Mesenteric fat pad (tissue), 1 donor: ENCODE measurements around the gene HAP1. TPM values are rescaled to one million over a fixed set of nuclear protein-coding genes. Genes with fewer than 3 reads are reported as not detected.
"Not testable (repeated sequence)": the region's sequence is repeated elsewhere in the genome, so short reads cannot be mapped to it uniquely, and the experiment has no call there.

Experiments
- DNase-seq: peaks from one replicate; pipeline ENCODE4 v3.0.0-alpha.2; 2020; ENCODE audit warnings: low spot score
- total RNA-seq: library from RNA; stranded (reverse); fragmentation: NEBNext Ultra II Directional; extraction: Animal tissue kit (Norgen Biotek cat#: 25700); gene quantifications from one replicate; pipeline ENCODE4 v1.2.1, GENCODE V29; 2021
- donor health status: DM: yes; HTN: yes; CAD: no.

The HAP1 gene
- total RNA-seq, 1 donor from 2014 or later = 0.13 TPM

DNA sequence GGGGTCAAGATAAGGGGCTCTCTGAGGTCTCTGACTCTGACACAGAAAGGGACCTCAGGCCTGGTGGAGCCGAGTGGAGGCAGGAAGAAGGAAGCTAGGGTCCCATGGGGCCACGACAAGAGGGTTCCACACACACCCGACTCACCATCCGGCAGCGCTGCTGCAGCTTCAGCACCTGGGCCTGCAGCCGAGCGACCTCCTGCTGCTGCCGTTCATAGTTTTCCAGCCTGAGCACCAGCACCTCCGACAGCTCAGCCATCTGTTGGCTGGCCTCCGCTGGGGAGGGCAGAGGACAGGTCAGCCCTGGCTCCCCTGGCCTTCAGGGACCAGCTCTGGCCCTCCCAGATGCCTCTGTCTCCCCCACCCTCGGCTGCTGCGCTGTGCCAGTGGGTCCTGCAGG is 6.4 kb downstream of the HAP1 start:
- DNase-seq = no peak

DNA sequence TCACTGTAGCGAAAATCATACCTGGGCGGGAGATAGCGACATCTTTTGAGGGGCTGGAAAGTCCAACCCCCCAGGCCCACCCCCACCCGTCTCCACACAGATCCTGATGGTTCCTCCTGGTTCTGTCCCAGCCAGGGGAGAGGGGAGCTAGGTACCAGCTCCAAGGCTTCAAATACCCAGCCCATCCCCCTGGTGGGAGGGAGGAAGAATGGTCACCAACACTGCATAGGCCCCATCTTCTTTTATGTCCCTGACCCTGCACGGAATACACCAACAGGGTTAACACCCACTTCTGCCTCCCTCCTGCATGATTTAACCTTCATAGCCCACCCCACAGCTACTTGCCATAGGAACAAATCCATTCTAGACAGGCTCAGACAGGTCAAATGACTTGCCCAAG is 9.3 kb downstream of the HAP1 start:
- DNase-seq = no peak

DNA sequence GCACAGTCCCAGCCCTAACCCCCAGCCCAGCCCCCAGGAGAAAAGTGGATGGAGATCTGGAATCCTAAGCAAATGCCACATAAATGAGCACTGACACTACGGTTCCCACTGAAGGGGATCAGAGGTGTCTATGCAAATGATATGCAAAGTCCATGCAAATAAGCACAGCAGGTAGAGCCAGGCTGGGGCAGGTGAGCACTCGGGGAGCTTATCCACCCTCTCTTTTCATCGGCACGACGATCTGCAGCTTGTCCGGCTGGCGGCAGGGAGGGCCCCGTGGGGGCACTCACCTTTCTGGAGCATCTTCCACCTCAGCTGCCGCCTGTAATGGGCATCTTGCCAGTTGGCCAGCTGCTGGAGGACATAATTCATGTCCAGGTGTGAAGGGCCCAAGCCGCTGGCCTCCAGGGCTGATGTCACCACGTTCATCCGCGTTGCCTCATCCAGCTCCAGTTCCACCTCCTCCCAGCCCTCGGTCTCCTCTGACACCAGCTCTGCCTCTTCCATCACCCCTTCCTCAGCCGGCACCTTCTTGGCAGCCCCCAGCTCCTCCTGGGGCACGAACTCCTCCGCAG is 9.9 kb downstream of the HAP1 start:
- DNase-seq = no peak

DNA sequence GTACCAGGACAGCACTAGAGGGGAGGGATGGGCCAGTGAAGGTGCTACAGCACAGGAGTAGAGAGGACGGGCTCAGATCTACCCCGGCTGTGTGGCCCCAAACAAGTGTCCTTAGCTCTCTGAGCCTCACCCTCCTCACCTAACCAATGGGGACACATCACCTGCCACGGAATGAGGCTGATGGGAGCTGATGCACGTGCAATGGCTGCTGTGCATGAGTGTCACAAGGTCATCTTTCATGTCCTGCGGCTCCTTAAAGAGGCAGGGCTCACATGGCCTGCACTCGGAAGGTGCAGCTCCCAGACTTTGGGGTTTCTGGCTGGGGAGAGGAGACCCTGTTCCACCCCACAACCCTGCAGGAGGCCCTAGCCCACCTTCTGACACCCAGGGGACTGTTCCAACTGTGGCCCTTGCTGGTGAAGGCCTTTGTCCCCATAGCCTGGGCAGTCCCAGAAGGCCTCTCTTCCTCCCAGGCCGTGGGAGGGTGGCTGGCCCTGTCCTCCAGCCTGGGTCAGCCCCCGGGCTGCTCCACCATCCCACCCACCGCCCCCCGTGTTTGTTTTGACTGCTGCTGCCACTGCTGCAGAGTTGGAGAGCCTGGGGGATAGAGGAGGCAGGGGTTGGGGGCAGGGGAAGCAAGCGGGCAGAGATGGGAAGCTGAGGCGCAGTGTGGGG is 10.5 kb downstream of the HAP1 start:
- no peak for DNase-seq

DNA sequence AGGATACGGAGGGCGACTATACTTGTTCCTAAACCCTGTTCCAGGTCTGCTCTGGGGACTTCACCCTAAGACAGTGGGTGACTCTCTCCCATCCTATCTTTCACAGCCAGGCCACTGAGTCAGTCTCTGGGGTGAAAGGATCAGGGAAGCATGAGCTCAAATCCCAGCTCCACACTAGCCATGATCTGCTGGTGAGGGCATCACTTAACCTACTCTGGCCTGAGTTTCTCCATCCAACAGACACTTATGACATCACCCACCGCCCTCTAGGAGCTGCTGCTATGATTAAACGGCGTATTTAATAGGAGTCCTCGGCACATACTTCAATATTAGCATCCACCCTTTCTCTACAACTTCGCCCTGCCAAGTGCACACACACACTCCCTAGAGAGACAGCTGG is 12.2 kb downstream of the HAP1 start:
- no peak for DNase-seq

DNA sequence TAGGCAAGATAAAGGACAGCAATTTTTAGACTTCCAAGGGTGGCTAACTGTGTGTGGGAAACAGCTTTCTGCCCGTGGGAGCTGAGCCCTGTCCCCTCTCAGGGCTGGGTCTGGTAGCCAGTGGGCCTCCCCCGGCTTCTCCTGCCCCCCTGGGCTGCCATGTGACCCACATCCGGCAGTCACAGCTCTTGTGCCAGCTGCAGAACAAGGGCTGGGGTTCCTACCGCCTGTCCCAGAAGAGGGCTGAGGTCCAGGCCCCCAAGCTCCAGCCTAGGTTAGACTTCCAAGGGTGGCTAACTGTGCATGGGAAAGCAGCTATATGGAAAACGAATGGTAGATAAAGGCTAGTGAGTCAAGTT is 16.2 kb downstream of the HAP1 start:
- DNase-seq = no peak

DNA sequence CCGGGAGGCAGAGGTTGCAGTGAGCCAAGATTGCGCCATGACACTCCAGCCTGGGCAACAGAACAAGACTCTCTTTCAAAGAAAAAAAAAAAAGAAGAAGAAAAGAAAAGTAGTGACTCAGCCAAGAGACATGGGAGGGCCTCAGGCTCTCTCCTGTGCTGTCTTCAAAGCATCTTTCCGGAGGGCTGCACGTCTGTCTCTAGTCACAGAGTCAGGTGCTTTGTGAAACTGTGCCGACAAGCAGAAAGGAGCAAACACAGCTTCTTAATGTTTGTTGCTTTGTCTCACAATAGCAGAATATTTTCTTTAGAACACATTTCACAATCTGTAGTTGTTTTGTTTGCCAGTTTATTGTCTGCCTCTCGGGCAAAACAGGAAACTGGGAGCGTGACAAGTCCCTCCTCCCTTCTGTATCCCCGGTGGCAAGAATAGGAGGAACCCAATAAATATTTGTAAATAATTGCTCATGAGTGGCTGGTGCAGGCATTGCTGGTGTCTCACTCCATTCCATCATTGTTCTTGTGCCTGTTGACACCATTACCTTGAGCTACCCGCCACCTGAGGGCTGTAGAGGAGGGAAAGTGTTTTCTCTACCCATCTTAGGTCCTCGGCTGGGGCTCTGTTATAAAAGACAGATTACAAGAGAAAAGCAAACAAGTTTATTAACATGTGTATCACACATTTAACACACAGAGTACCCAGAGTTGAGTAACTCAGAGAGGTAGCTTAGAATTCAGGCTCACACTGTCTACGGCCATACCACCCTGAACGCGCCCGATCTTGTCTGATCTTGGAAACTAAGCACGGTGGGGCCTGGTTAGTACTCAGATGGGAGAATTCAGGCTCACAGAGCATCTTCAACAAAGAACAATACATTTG is 16.8 kb downstream of the HAP1 start:
- no peak for DNase-seq

DNA sequence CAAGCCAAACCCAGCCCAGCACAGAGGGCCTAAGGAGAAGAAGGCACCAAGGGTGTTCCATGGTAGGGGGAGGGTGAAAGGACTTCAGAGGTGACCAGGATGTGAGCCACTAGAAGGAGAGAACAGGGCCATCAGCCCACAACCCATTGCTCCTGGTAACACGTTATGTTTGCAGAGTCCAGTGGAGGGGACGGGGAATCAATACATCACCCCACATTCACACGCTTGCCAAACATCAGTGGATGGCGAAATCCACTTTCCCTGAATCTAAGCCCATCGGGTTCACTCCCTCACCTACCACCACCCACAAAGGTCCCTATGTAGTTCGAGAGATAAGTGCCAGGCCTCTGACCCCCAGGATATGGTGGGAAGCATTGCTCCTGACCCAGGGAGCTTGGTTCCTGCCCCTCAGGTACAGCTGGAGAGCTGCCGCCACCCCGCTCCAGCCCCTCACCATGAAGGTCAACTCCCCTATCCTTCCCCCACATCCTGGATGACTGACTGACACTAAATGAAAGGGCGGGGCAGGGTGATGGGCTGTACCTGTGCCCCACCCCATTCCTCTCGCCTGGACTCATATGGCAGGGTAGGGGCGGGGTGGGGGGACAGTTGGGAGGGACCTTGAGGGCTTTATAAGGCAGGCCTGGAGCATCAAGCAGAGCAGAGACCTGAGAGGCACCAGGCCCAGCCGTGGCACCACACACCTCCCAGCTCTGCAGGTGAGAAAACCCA is 22.6 kb downstream of the HAP1 start, which contains the start of gene GAST:
GAST (plus strand) TSS at position 663 of the 732 bp plus-strand sequence. CDS start 3,106 bp downstream, outside the sequence.
- no peak for DNase-seq

DNA sequence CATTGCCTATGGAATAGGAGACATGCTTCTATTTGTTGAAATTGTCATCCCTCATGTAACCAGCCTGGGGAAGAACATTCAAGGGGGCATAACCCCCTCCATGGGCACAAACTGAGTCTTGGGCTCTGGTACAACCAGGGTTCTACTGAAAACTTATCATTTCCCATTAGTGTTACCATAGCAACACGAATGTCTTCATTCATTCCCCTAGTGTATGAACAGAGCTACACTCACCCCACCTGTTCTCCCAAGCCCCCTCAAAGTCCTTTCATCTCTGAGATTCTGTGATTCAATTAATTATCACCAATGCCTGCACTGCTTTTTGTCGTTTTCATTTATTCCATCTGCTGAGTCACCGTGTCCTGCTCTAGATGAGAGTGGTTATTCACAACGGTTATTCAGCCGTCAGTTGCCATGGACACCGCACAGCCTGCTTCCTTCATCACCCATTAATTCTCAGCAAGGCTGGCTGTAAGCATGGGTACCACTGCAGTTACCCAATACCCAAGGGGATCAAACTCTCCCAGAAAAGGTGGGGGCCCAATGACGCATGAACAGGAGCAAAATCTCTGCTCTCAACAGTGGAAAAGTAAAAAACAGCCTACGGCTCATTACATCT is 23.9 kb downstream of the HAP1 start:
- no peak for DNase-seq

DNA sequence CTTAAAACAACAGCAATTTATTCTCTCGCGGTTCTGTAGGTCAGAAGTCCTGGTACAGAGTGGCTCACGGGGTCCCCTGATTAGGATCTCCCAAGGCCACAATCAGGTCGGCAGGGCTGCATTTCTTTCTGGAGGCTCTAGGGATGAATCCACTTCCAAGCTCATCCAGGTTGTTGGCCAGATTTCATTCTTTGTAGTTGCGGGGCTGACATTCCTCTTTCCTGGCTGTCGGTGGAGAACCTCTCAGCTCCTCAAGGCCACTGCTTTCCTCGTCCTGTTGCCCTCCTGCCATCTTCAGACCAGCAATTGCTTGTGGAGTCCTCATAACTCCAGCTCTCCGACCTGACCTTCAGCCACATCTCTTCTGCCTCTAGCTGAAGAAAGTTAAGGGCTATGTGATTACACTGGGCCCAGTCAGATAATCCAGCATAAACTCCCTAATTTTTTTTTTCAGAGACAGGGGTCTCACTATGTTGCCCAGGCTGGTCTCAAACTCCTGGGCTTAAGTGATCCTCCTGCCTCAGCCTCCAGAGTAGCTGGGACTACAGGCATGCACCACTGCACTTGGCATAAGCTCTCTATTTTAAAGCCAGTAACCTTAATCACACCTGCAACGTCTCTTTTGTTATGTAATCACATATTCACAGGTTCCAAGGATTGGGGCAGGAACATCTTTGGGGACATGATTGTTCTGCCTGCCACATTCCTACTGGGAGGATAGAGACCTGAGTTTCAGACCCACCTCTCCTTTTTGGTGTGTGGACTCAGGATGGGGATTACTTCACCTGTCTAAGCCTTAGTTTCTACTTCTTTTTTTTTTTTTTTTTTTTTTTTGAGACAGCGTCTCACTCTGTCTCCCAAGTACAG is 26.4 kb downstream of the HAP1 start:
- no peak for DNase-seq

DNA sequence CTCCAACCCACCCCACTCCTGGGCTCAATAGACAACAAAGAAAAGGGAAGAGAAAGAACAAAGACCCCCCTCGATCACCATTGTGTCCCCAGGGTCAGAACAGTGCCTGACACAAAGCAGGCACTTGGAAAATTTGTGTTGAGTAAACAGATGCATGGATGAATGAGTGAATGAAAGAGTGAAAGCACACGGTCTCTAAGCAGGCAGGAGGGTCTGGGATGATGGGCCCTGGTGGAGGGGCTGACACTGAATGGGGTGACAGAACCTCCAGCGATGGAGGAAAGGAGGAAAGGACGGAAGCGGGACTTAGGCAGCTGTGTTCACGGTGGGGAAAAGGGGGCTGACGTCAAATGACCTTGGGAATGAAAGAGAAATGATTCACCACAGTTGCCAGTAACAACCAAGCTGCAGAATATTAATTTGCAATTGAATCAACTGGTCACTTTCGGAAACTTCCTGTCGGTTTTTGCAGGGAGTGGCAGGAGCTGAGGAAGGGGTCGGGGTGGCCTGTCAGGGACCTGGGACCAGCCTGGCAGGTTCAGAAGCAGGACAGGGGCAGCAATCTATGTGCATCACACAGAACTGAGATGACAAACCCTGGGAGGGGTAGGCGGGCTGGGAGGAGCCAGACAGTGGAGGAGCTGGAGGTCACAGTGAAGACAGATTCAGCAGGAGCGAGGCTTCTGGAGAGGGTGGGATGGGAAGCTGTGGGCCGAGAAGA is 29.0 kb downstream of the HAP1 start:
- DNase-seq = no peak

DNA sequence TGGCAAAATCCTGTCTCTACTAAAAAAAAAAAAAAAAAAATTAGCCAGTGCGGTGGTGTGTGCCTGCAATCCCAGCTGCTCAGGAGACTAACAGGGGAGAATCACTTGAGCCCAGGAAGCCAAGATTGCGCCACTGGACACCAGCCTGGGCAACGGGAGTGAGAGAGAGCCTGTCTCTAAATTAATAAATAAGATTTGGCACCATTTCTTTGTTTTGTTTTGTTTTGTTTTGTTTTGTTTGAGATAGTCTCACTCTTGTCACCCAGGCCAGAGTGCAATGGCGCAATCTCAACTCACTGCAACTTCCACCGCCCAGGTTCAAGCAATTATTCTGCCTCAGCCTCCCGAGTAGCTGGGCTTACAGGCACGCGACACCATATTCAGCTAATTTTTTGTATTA is 31.7 kb downstream of the HAP1 start:
- DNase-seq = no peak

DNA sequence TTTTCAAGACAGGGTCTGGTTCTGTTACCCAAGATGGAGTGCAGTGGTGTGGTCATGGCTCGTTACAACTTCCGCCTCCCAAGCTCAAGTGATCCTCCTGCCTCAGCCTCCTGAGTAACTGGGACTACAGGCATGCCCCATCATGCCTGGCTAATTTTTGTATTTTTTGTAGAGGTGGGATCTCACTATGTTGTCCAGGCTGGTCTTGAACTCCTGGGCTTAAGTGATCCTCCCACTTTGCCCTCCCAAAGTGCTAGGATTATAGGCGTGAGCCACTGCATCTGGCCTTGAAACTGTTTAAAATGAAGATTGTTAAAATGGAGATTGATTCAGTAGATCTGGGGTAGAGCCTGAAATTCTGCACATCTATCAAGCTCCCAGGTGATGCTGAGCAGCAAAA is 33.6 kb downstream of the HAP1 start:
- not testable (repeated sequence) for DNase-seq

DNA sequence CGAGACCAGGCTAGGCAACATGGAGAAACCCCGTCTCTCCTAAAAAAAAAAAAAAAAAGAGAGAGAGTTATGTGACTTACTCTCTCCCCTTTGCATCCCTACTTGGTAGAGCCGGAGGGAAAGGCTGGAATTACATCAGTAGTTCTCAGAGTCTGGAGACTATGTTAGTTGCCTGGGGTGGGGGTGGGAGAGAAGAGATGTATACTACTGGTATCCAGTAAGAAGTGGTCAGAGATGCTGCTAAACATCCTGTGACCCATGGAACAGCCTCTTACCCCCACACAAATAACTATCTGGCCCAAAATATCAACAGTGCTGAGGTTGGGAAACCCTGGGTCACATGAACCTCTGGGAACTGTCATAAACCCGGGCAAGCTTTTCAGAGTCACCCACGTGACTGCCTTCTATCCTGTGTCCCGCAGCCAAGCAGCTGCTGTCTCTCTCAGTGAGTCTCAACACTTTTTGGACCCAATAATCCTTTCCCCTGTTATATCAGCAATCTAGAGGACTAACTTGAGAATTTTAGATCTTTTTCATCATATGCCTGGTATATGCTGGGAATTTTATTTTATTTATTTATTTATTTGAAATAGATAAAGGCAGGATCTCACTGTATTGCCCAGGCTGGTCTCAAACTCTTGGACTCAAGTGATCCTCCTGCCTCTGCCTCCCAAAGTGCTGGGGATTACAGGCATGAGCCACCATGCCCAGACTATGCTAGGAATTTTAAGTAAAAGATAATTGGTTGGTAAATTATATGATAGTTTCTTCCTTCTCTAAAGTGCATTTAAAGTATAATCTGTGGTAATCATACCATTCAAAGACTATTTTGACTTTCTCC is 37.1 kb downstream of the HAP1 start:
- no peak for DNase-seq

DNA sequence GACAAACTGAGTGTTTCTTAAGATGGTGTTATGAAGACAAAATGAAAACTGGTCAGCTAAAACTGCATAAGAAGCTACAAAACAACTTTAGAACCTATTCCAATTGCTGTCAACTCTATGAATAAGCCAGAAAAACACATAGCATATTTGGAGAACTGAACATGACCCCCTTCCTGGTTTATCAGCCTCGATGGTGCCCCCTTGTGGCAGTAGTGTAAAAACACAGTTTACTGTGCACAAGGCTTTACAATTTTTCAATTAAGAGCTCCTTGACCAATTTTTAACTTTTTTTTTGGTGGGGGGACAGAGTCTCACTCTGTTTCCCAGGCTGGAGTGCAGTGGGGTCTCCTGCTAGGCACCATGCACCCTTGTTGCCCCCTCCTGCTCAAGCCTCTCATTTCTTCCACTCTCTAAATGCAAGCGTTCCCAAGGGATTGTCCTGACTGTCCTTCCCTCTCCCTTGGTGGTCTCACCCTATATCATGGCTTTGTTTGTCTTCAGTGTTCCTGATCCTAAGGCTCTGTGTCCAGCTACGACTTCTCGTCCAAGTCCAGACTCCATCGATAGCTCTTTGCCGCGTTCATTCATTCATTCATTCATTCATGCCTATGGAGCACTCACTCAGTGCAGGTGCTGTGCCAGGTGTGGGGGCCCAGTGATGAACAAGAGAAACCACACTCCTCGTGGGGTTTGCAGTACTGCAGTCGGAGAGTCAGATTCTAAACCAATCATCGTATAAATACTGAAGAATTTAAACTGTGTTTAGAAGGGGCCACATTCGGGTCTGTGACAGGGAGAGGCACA is 38.3 kb downstream of the HAP1 start:
- DNase-seq = no peak

DNA sequence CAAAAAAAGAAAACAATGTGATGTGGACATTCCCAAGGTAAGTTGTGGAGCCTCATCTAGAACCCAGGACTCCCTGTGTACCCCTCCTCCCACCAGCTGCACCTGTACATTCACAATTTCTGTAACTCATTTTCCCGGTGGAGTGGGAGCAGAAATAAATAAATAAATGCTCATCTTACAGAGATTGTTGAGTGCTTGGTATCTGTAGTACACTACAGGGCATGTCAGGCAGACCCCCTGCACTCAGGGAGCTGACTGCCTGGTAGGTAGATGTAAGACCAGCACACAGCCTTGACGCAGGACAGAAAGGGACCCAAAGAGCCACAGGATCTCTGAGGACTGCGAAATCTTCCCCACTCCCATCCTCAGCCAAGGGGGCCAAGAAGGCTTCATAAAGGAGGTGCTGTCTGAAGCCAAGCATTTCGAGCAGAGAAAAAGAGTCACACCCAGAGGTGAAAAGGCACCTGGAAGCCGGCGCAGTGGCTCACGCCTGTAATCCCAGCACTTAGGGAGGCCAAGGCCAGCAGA is 39.2 kb downstream of the HAP1 start:
- no peak for DNase-seq

DNA sequence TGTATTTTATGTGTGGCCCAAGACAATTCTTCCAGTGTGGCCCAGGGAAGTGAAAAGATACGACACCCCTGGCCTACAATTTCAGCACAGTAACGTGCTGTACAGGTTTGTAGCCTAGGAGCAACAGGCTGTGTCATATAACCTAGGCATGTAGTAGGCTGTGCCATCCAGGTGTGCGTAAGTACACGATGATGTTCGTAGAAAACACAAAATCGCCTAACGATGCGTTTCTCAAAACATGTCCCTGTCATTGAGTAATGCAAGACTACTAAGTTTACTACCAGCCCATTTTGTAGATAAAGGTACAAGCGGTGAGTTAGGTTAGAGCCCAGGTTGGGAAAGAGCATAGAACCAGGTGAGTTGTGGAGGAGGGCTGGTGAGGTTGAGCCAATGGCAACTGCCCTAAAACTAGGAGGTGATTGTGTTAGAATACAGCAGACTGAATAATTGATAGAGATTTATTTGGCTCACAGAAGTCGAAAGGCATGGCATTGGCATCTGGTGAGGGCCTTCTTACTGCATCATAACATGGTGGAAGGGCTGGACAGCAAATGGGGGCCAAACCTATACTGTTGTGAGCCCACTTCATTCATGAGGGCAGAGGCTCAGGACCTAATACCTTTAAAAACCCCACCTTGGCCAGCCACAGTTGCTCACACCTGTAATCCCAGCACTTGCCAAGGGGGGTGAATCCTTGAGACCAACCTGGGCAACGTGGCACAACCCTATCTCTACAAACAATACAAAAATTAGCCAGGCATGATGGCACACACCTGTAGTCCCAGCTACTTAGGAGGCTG is 41.5 kb downstream of the HAP1 start:
- DNase-seq = no peak
